Measurements from ENCODE around the gene FUT3.

DNA sequence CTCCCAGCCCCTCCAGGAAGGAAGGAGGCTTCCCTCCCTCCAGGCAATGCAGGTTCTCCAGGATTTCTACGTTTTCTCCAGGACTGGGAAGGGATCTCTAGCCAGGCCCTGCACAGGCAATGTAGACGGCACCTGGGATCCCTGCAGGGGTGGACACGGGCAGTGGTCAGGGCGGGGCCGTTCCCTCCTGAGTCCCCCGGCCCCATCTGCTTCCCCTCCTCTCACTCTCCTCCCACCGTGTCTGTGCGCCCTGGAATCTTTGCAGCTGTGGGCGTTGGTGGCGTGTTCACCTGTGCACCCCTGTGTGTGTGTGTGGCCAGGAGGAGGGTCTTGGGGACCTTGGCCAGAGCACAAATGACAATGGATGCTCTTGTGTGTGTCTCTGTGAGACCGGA, 36.4 kb downstream of the FUT3 start:
- TF ChIP-seq CTCF (IDR thresholded peaks at IDR 0.05) (no peak), POLR2A (IDR thresholded peaks at IDR 0.05) (no peak)

All from lower leg skin (tissue), 3 donors.